A549 (cell line): Measurements from ENCODE around the gene SMIM27. TPM values are rescaled to one million over a fixed set of nuclear protein-coding genes. Genes with fewer than 3 reads are reported as not detected.

Experiments
- ATAC-seq, 2 experiments: fragments of 200-7000 bp in 1 of 2; fragments of >200 bp in 1 of 2; cut with Nextera tagmentation in 1 of 2; cut with Tn5 transposase in 1 of 2; 3 replicates each; pipeline versions ENCODE4 v1.8.0 to v1.9.1; 2018 to 2020; ENCODE audit warnings: mild to moderate bottlenecking in 1 of 2, moderate library complexity in 1 of 2
- CTCF ChIA-PET: fragments of 300-600 bp; sonication (Branson Sonifier 250); formaldehyde crosslinking; extraction: SDS; loops from one replicate; lab custom pipeline; 2021; ENCODE audit warnings: antibody characterized with exemption, inconsistent platforms; lab: Yijun Ruan, JAX
- POLR2A ChIA-PET: fragments of 350-600 bp; formaldehyde crosslinking; extraction: SDS; loops from one replicate; lab custom pipeline; 2021; ENCODE audit warnings: antibody characterized with exemption, inconsistent platforms; lab: Yijun Ruan, JAX
- DNase-seq, 2 experiments: peaks; one replicate each; pipeline versions ENCODE4 v3.0.0 to v3.0.0-alpha.2; 2011 to 2016; ENCODE audit warnings: low read depth in 1 of 2, low spot score in 1 of 2
- FAIRE-seq: peaks from 2 replicates; lab custom pipeline; 2011; peaks lifted over from hg19 to GRCh38; lab: Jason Lieb, UNC
- H3K27ac ChIP-seq, 2 experiments: fragments of >200 bp; sonication (Bioruptor Twin); formaldehyde crosslinking; 3 replicates each; pipeline ENCODE4 v1.5.1; 2016 to 2017
- H3K4me1 ChIP-seq: fragments of >200 bp; sonication (Bioruptor Twin); formaldehyde crosslinking; 3 replicates; pipeline ENCODE4 v1.6.1; 2016
- H3K4me2 ChIP-seq: fragments of >200 bp; sonication (Bioruptor Twin); formaldehyde crosslinking; 3 replicates; pipeline ENCODE4 v1.6.1; 2016
- H3K4me3 ChIP-seq: fragments of >200 bp; sonication (Bioruptor Twin); formaldehyde crosslinking; 3 replicates; pipeline ENCODE4 v1.5.1; 2016
- H3K9me3 ChIP-seq: fragments of >200 bp; sonication (Bioruptor Twin); formaldehyde crosslinking; 3 replicates; pipeline ENCODE4 v1.6.1; 2016
- ATOH8 ChIP-seq: fragments of 250-450 bp; sonication (Bioruptor Pico); IDR thresholded peaks from 2 replicates; pipeline ENCODE4 v1.5.0; 2020; ENCODE audit warnings: low read depth, mild to moderate bottlenecking, moderate library complexity
- CBX8 ChIP-seq: fragments of 200-600 bp; sonication (generic); IDR thresholded peaks from 2 replicates; pipeline ENCODE4 v1.6.1; 2016
- CHD2 ChIP-seq: fragments of 150-350 bp; IDR thresholded peaks from 2 replicates; pipeline ENCODE4 v1.6.1; 2014; ENCODE audit warnings: low read length; ENCODE audit not compliant: partially characterized antibody
- CHD4 ChIP-seq: fragments of 200-600 bp; sonication (generic); IDR thresholded peaks from 2 replicates; pipeline ENCODE4 v1.6.1; 2016; ENCODE audit warnings: antibody characterized with exemption, mild to moderate bottlenecking, borderline replicate concordance
- EHF ChIP-seq: fragments of 250-450 bp; sonication (Bioruptor Pico); IDR thresholded peaks from 2 replicates; pipeline ENCODE4 v1.5.0; 2020; ENCODE audit warnings: mild to moderate bottlenecking
- ELK1 ChIP-seq: fragments of 150-350 bp; IDR thresholded peaks from 2 replicates; pipeline ENCODE4 v1.6.1; 2014; ENCODE audit warnings: low read depth, mild to moderate bottlenecking, low read length
- EP300 ChIP-seq, 2 experiments: fragments of >200 bp; sonication (Bioruptor Twin); formaldehyde crosslinking; IDR thresholded peaks; 2 replicates in 1 of 2; 3 replicates in 1 of 2; pipeline ENCODE4 v1.6.1; 2016 to 2017
- ESRRA ChIP-seq: fragments of 150-350 bp; IDR thresholded peaks from 2 replicates; pipeline ENCODE4 v1.6.1; 2014; ENCODE audit warnings: mild to moderate bottlenecking, low read length, borderline replicate concordance
- FOSB ChIP-seq: fragments of 250-450 bp; sonication (Bioruptor Pico); IDR thresholded peaks from 2 replicates; pipeline ENCODE4 v1.5.0; 2020; ENCODE audit warnings: mild to moderate bottlenecking, moderate library complexity
- FOSL2 ChIP-seq, 2 experiments: fragments of 450-650 bp in 1 of 2; fragments of >200 bp in 1 of 2; sonication (Bioruptor Twin) in 1 of 2; formaldehyde crosslinking; IDR thresholded peaks; 2 replicates each; pipeline versions ENCODE4 v1.5.0 to v1.6.1; 2016 to 2020; ENCODE audit warnings: mild to moderate bottlenecking in 1 of 2, moderate library complexity in 1 of 2
- FOXS1 ChIP-seq: fragments of 250-450 bp; sonication (Bioruptor Pico); IDR thresholded peaks from 2 replicates; pipeline ENCODE4 v1.5.0; 2020; ENCODE audit warnings: mild to moderate bottlenecking, moderate library complexity
- HOXB13 ChIP-seq: fragments of 250-450 bp; sonication (Bioruptor Pico); IDR thresholded peaks from 2 replicates; pipeline ENCODE4 v1.5.0; 2020; ENCODE audit warnings: low read depth, mild to moderate bottlenecking, moderate library complexity
- HOXB5 ChIP-seq: fragments of 250-450 bp; sonication (Bioruptor Pico); IDR thresholded peaks from 2 replicates; pipeline ENCODE4 v1.5.0; 2020; ENCODE audit warnings: mild to moderate bottlenecking, moderate library complexity
- JUNB ChIP-seq: fragments of >200 bp; sonication (Bioruptor Twin); formaldehyde crosslinking; IDR thresholded peaks from 2 replicates; pipeline ENCODE4 v1.6.1; 2016
- KDM1A ChIP-seq: fragments of 200-600 bp; sonication (generic); IDR thresholded peaks from 2 replicates; pipeline ENCODE4 v1.6.1; 2016; ENCODE audit warnings: low read depth, mild to moderate bottlenecking
- MAFK ChIP-seq: fragments of 450-650 bp; IDR thresholded peaks from 2 replicates; pipeline ENCODE4 v1.6.1; 2014; ENCODE audit not compliant: partially characterized antibody
- MAX ChIP-seq: IDR thresholded peaks from 2 replicates; pipeline ENCODE4 v1.6.1; 2012
- MAZ ChIP-seq: fragments of 150-350 bp; IDR thresholded peaks from 2 replicates; pipeline ENCODE4 v1.6.1; 2014; ENCODE audit warnings: antibody characterized with exemption, low read depth, low read length, borderline replicate concordance
- POLR2A ChIP-seq: IDR thresholded peaks from 2 replicates; pipeline ENCODE4 v1.6.1; 2012; ENCODE audit warnings: mild to moderate bottlenecking, low read length
- POLR2AphosphoS2 ChIP-seq: conservative IDR thresholded peaks from 2 replicates; pipeline ENCODE4 v1.6.1; 2012; ENCODE audit warnings: low read length, improper control_type of control experiment, inconsistent platforms
- RAD21 ChIP-seq, 2 experiments: fragments of >200 bp in 1 of 2; sonication (Bioruptor Twin) in 1 of 2; formaldehyde crosslinking in 1 of 2; IDR thresholded peaks in 1 of 2; conservative IDR thresholded peaks in 1 of 2; 2 replicates in 1 of 2; 3 replicates in 1 of 2; pipeline ENCODE4 v1.6.1; 2012 to 2018; ENCODE audit warnings: inconsistent platforms in 1 of 2
- REST ChIP-seq: fragments of 200-600 bp; sonication (generic); IDR thresholded peaks from 2 replicates; pipeline ENCODE4 v1.6.1; 2016; ENCODE audit warnings: antibody characterized with exemption, mild to moderate bottlenecking, moderate library complexity
- RFX5 ChIP-seq: fragments of 450-650 bp; IDR thresholded peaks from 2 replicates; pipeline ENCODE4 v1.7.1; 2014; ENCODE audit warnings: antibody characterized with exemption, mild to moderate bottlenecking, moderate library complexity
- RNF2 ChIP-seq: fragments of 200-600 bp; sonication (generic); IDR thresholded peaks from 2 replicates; pipeline ENCODE4 v1.6.1; 2016; ENCODE audit warnings: low read depth, mild to moderate bottlenecking, antibody characterized with exemption, moderate library complexity, borderline replicate concordance
- TP53 ChIP-seq: fragments of 250-450 bp; sonication (Bioruptor Pico); IDR thresholded peaks from 2 replicates; pipeline ENCODE4 v1.5.0; 2021; ENCODE audit warnings: mild to moderate bottlenecking, moderate library complexity
- USF2 ChIP-seq: fragments of 450-650 bp; IDR thresholded peaks from 2 replicates; pipeline ENCODE4 v1.6.1; 2014; ENCODE audit warnings: antibody characterized with exemption
- ZC3H11A ChIP-seq: fragments of 450-650 bp; IDR thresholded peaks from 2 replicates; pipeline ENCODE4 v1.6.1; 2014; ENCODE audit warnings: antibody characterized with exemption, mild to moderate bottlenecking
- ZFP36 ChIP-seq: fragments of 450-650 bp; IDR thresholded peaks from 2 replicates; pipeline ENCODE4 v1.6.1; 2014; ENCODE audit warnings: borderline replicate concordance; ENCODE audit not compliant: partially characterized antibody
- ZSCAN20 ChIP-seq: fragments of 250-450 bp; sonication (Bioruptor Pico); IDR thresholded peaks from 2 replicates; pipeline ENCODE4 v1.8.0; 2022; ENCODE audit warnings: mild to moderate bottlenecking, moderate library complexity
- WGBS: methylation state at CpG from one replicate; pipeline ENCODE4 v1.1.6; 2017; ENCODE audit errors: missing lambda C conversion rate; 5-methylcytosine and 5-hydroxymethylcytosine counted together
- polyA plus RNA-seq, 4 experiments: library from polyadenylated mRNA; depleted of rRNA in 3 of 4; stranded (reverse); fragments of >200 nt; fragmentation: RNase III in 1 of 4; extraction: RNeasy Plus Mini Kit Qiagen cat#74134 plus additional on column Dnase treatment in 1 of 4; gene quantifications; 2 replicates in 3 of 4; 3 replicates in 1 of 4; pipeline ENCODE4 v1.2.3, GENCODE V29; 2011 to 2017

SMIM27 gene
- polyA plus RNA-seq, 2 of the 4 experiments (the other 2 are of a cell fraction), result 12.4 to 21.1 TPM

GRCh38 chr9:32570262-32570661 is 18.1 kb downstream of the SMIM27 start:
- TF ChIP-seq KDM1A (no peak), MAFK (no peak), CBX8 (no peak), POLR2AphosphoS2 (no peak), POLR2A (no peak), EP300 (IDR thresholded peaks at IDR 0.05) (no peak), ZC3H11A (no peak), ZFP36 (no peak), FOSB (CRISPR knock-in tag) (no peak)
- 93% methylated on average over 4 of the region's 4 CpGs for WGBS
- Histone ChIP-seq H3K4me1 (peaks cover 17% of the 10 kb centered on the region), H3K27ac (no peak overlapping the region), H3K9me3 (no peaks in the 10 kb centered on the region), H3K4me3 (no peak overlapping the region), H3K4me2 (no peak overlapping the region)
- ChIA-PET POLR2A (no interaction called here), CTCF (no interaction called here)
- FAIRE-seq, result no peak
- no peak for DNase-seq
- ATAC-seq, result no peak

- Histone ChIP-seq H3K9me3 (no peaks in the 10 kb centered on the region), H3K27ac (peak overlapping the region; percentile 79 to 92), H3K4me3 (peak overlapping the region; percentile 90), H3K4me2 (peak overlapping the region; percentile 83), H3K4me1 (peaks cover 17% of the 10 kb centered on the region)
- CTCF ChIA-PET, result interaction anchor here (0.6 to 13.6 kb wide), 36 partner anchors 8 to 428 kb away, joined by 3 to 507 read pairs (median 4); partner anchors contain the start of genes ACO1, RIGI, SMIM27 and TOPORS
- POLR2A ChIA-PET, result interaction anchor here (0.7 to 2.3 kb wide), 7 partner anchors 16 to 453 kb away, joined by 3 to 14 read pairs (median 5); partner anchors contain the start of genes ACO1, DNAJA1 and SMIM27
- FAIRE-seq, result peak; percentile 18
- ATAC-seq, result peak; percentile 95 to 96
- peak; percentile 79 to 89 for DNase-seq
- 1% methylated on average over 17 of the region's 17 CpGs for WGBS
- no peak for TF ChIP-seq FOXS1 (CRISPR knock-in tag)
- no peak for TF ChIP-seq FOSB (CRISPR knock-in tag)
- TF ChIP-seq JUNB, result no peak
- no peak for TF ChIP-seq MAFK
- no peak for TF ChIP-seq MAX
- no peak for TF ChIP-seq ATOH8 (CRISPR knock-in tag)
- TF ChIP-seq USF2, result peak; percentile 58
- no peak for TF ChIP-seq EHF (CRISPR knock-in tag)
- TF ChIP-seq MAZ, result no peak
- no peak for TF ChIP-seq HOXB13
- TF ChIP-seq RFX5, result no peak
- TF ChIP-seq HOXB5 (CRISPR knock-in tag), result no peak
- no peak for TF ChIP-seq CHD4
- TF ChIP-seq ZSCAN20, result no peak
- TF ChIP-seq RAD21 (conservative IDR thresholded peaks at IDR 0.05 in 1 of 2, IDR thresholded peaks at IDR 0.05 in 1 of 2), result peak; percentile 55 to 64
- no peak for TF ChIP-seq ESRRA
- no peak for TF ChIP-seq TP53 (CRISPR knock-in tag)
- no peak for TF ChIP-seq RNF2
- no peak for TF ChIP-seq CHD2
- TF ChIP-seq ELK1, result no peak
- no peak for TF ChIP-seq FOSL2 (IDR thresholded peaks at IDR 0.05)
- peak; percentile 34; the same call in 1 of the 2 replicates for TF ChIP-seq FOSL2 (CRISPR knock-in tag; IDR thresholded peaks at IDR 0.05)
- no peak for TF ChIP-seq REST
Measured at GRCh38 chr9:32571969-32572899, 20.1 kb downstream of the SMIM27 start.
